HG03280 (cell line): Measurements from ENCODE around the gene TRPM3.

ENCODE experiments used
- ATAC-seq: cut with Tn5 transposase; IDR thresholded peaks from one replicate; pipeline ENCODE4 v1.9.1; 2021; ENCODE audit warnings: mild to moderate bottlenecking, moderate library complexity; ENCODE audit not compliant: unreplicated experiment

TRPM3 gene

DNA sequence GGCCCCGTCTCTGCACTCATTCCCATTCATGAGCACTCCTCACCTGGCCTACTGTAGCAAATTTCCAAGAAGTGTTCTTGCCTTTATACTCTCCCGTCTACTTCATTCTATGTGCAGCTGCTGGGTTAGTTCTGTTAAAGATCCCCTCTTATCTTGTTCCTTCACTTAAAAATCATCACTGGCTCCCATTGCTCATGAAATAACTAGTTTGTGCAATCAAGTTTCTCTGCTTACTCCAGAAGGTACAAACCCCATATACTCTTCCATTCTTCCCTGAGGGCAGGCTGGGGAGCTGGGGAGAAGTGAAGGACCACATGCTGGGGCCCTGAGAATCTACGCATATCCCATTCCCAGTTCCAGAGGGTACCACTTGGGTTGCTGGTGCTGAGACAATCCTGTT is 622.6 kb downstream of the TRPM3 start:
- no peak for ATAC-seq

DNA sequence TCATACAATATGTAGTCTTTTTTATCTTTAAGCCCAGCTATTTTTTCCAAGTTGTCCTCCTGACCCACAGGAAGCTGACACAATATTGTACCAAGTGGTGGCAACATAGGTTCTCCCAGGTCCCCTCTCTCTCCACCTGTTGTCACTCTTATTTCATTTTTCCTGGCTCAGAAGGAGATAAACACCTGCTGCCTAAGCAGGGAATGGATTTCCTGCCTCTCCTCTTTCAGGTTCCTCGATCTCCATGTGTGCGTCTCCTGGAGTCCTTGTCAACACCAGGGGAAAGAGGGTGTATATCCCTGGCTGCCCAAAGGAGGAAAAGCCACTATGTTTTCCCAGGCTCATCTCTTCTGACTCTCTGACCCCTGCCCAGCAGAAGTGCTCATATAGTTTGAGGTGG is 625.2 kb downstream of the TRPM3 start:
- no peak for ATAC-seq

GRCh38 chr9:70495514-70495913 is 625.9 kb downstream of the TRPM3 start:
- ATAC-seq = no peak

DNA sequence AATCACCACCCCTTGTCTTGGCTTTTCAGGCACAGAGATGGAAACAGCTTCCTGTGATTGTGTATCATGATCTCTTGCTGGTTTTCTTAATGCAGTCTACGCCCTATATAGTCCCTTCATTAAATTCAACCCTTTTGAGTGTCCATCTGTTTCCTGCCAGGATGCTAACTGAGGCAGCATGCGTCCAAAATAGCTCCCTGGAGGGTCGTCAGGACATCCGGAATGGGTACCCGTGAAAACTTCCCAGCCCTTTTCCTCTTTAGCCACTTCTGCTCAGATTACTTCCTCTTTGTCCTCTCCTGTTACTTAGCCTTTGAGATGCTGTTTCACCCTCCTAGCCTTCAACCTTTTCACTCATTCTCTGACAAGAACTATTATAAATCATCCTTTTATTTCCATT is 627.2 kb downstream of the TRPM3 start:
- no peak for ATAC-seq

DNA sequence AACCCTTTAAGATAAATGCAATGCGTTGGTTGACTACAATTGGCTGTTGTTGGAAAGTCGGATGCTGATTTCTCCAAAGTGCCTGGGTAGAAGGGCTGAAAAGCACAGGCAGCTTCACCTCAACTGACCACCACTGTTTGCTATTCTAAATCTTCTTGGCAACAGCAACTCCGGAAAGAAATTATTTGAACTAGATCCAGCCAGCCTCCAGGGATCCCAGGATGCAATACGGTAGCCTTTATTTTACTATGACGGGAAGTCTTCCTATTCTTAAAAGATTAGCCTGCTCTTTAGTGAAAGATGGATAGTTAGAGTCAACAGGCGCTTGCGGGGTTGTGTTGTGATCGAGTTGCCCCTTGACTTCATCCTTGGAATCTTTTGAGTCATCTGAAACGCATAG is 628.4 kb downstream of the TRPM3 start:
- ATAC-seq = no peak

- no peak for ATAC-seq
Observed at GRCh38 chr9:70492319-70492777, 629.1 kb downstream of the TRPM3 start.

- ATAC-seq = no peak
Observed at GRCh38 chr9:70491426-70492318, 629.7 kb downstream of the TRPM3 start.

GRCh38 chr9:70490478-70490877 is 630.9 kb downstream of the TRPM3 start:
- no peak for ATAC-seq

GRCh38 chr9:70488793-70489105 is 632.7 kb downstream of the TRPM3 start:
- no peak for ATAC-seq

GRCh38 chr9:70488098-70488792 is 633.2 kb downstream of the TRPM3 start:
- ATAC-seq = no peak

DNA sequence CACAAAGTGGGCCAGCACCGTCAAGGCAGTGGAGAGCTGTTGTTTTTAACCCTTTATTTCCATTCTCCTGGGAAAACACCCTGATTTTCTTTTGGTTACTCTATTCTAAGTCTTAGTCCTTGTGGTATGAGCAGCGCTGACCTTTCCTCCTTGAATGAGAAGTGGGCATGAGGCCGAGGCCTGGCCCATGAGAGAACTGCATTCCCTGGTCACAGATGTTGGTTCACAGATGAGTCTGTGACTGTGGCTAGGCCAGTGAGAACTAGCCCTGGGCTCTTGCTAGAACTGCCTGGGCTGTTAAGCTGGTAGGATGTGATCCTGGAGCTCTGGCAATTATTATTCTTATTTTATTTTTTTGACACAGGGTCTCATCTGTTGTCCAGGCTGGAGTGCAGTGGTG is 635.3 kb downstream of the TRPM3 start:
- ATAC-seq = no peak

DNA sequence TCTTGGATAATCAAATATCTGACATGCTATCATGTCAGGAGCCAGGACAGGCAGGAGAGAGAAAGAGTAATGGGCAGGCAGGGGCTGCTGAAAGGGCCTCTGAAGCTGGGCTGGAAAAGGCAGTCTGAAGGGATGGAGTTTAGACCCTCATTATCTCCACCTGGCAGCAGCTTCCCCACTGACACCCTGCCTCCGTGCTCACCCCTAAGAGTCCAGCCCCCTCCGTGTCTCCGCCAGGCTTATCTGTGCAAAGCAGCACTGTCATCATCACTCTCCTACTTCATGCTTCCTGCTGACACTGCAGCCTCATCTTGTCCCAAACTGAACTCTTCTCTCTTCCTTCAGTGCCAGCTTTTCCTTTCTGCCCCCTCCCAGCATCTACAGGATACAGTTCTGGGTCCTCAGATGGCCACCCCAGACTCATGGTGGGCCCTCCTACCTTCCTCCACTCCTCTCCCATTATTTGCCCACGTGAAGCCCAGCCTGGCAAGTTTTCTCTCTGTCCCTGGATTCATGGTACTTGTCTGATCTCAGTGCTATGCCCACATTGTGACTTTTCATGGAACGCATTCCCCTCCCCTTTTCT is 636.1 kb downstream of the TRPM3 start:
- no peak for ATAC-seq

- peak; percentile 71 for ATAC-seq
Observed at GRCh38 chr9:70484232-70485130, 636.9 kb downstream of the TRPM3 start.

DNA sequence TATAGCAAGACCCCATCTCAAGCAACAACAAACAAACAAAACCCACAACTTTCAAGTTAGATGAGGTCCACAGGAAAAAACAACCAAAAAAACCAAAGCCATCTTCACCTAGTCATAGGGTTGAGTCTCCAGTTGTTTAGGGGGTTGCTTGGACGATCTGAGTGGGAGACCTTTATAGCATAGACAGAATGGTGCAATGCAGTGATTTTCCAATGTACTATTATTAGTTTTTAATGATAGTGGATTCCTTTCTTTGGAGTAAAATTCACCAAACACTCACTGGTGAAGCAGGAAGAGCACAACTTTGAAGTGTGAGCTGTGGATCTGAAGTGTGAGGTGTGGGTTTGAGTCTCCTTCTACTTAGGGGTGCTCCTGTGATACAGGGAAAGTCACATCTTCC is 640.0 kb downstream of the TRPM3 start:
- ATAC-seq = no peak

GRCh38 chr9:70480405-70480980 is 640.9 kb downstream of the TRPM3 start:
- no peak for ATAC-seq

DNA sequence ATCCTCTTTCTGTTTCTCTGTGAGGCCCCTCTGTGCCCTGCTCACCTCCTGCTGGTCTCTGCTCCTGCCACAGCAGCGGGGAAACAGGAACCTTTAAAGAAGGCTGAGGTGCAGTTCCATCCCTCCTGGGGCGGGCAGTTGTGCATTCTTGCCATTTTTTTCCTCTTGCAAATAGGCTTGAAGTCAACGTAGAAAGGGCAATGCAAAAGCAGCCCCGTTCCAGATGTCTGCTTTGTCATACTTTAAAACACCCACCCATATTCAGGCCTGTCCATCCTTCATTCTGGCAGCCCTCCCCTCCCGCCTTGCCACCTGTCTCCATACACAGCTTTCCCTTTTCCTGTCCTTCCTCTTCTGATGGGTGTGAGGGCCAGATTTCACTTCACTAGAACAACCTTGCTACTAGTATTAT is 641.5 kb downstream of the TRPM3 start:
- no peak for ATAC-seq
